Kidney (tissue), 14 donors: Measurements from ENCODE around the gene XRCC6. TPM values are rescaled to one million over a fixed set of nuclear protein-coding genes. Genes with fewer than 3 reads are reported as not detected.

ENCODE experiments used
- DNase-seq, 5 donors: peaks; one replicate each; pipeline ENCODE4 v3.0.0-alpha.2; 2013 to 2020
- FAIRE-seq: peaks from 2 replicates; lab custom pipeline; 2012; peaks lifted over from hg19 to GRCh38; lab: Jason Lieb, UNC
- H3K27ac ChIP-seq, 2 donors: one replicate each; pipeline ENCODE4 v1.7.0; 2013; ENCODE audit warnings: low read depth in 2 of 2, low read length in 2 of 2, inconsistent platforms in 1 of 2
- H3K27me3 ChIP-seq: one replicate; pipeline ENCODE4 v1.7.1; 2013; ENCODE audit warnings: low read length, inconsistent platforms; ENCODE audit not compliant: control insufficient read depth, insufficient read depth
- H3K36me3 ChIP-seq, 3 donors: one replicate each; pipeline versions ENCODE4 v1.7.0 to v1.7.1; 2013; ENCODE audit warnings: low read length in 3 of 3, control low read depth in 1 of 3, inconsistent platforms in 1 of 3; ENCODE audit not compliant: insufficient read depth in 3 of 3, control insufficient read depth in 2 of 3
- H3K4me1 ChIP-seq, 3 donors: one replicate each; pipeline versions ENCODE4 v1.7.0 to v1.7.1; 2013; ENCODE audit warnings: low read length in 3 of 3, inconsistent platforms in 1 of 3, low read depth in 1 of 3; ENCODE audit not compliant: control insufficient read depth in 2 of 3, insufficient read depth in 2 of 3
- H3K4me3 ChIP-seq, 3 donors: one replicate each; pipeline versions ENCODE4 v1.7.0 to v1.8.1; 2013; ENCODE audit warnings: low read length in 3 of 3, control low read depth in 1 of 3, inconsistent platforms in 1 of 3
- H3K9ac ChIP-seq, 3 donors: one replicate each; pipeline versions ENCODE4 v1.7.0 to v1.7.1; 2013; ENCODE audit warnings: low read length in 3 of 3, control low read depth in 1 of 3, inconsistent platforms in 1 of 3
- H3K9me3 ChIP-seq, 3 donors: one replicate each; pipeline versions ENCODE4 v1.7.0 to v1.7.1; 2013; ENCODE audit warnings: low read length in 3 of 3, control low read depth in 1 of 3, inconsistent platforms in 1 of 3; ENCODE audit not compliant: control insufficient read depth in 2 of 3, insufficient read depth in 1 of 3
- intact Hi-C: fragments of 100-400 bp; cut with DNase I; formaldehyde crosslinking; loops from one replicate; pipeline ENCODE4 v1.11.1; 2022
- polyA plus RNA-seq: library from polyadenylated mRNA; stranded (reverse); fragments of 350-450 nt; fragmentation: Illumina TruSeq; extraction: RNeasy Lipid Tissue Mini Kit (QIAGEN cat#74804); gene quantifications from one replicate; pipeline ENCODE4 v1.2.3, GENCODE V29; 2014; ENCODE audit warnings: low read depth, low replicate concordance; ENCODE audit not compliant: insufficient read depth
- total RNA-seq: library from RNA; stranded (reverse); fragmentation: NEBNext Ultra II Directional; extraction: Animal tissue kit (Norgen Biotek cat#: 25700); gene quantifications from one replicate; pipeline ENCODE4 v1.2.1, GENCODE V29; 2021
- TF ChIP-seq, protein P1 (sequence below): IDR thresholded peaks from 3 replicates; pipeline ENCODE4 v1.5.1; 2012; ENCODE audit warnings: mild to moderate bottlenecking, moderate library complexity, borderline replicate concordance; ENCODE audit not compliant: insufficient read depth; ENCODE audit errors: extremely low read depth
- donor health status: control.
- donor health status: control.
- donor health status: control.
- donor health status: control.
- donor health status: control.
- donor health status: DM: yes; HTN: yes; CAD: no.
- donor health status: Normal renal cell carcinoma (clear cell type).

Gene XRCC6
- total and polyA plus RNA-seq, 2 donors from 2014 or later = 168 to 183 TPM

DNA sequence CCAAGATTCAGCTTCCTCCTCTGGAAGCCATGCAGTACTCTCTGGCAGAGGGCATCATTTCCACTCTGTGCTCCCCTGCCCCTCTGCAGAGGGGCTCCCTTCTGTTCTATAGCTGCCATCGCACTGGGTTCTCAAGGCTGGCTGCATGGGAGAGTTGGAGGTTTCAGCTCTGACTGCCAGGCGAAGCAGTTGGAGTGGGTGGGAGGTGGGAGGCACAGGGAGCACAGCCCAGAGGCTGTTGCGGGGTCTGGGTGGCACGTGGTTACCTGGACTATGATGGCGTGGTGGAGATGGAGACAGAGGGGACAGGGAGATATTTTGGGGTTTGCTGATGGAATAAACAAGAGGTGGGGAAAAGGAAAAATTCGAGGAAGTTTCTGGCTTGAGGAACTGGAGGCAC is 36.2 kb upstream of the XRCC6 start:
- TF ChIP-seq, protein P1, sequence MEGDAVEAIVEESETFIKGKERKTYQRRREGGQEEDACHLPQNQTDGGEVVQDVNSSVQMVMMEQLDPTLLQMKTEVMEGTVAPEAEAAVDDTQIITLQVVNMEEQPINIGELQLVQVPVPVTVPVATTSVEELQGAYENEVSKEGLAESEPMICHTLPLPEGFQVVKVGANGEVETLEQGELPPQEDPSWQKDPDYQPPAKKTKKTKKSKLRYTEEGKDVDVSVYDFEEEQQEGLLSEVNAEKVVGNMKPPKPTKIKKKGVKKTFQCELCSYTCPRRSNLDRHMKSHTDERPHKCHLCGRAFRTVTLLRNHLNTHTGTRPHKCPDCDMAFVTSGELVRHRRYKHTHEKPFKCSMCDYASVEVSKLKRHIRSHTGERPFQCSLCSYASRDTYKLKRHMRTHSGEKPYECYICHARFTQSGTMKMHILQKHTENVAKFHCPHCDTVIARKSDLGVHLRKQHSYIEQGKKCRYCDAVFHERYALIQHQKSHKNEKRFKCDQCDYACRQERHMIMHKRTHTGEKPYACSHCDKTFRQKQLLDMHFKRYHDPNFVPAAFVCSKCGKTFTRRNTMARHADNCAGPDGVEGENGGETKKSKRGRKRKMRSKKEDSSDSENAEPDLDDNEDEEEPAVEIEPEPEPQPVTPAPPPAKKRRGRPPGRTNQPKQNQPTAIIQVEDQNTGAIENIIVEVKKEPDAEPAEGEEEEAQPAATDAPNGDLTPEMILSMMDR = no peak
- no peak for DNase-seq
- no peak for FAIRE-seq
- Histone ChIP-seq H3K9ac (no peak overlapping the region), H3K4me3 (no peak overlapping the region), H3K27me3 (no peaks in the 10 kb centered on the region), H3K4me1 (peaks cover 0 to 15% (median 4%) of the 10 kb centered on the region in 3 donors), H3K36me3 (peaks cover 0 to 19% (median 4%) of the 10 kb centered on the region in 3 donors), H3K9me3 (no peaks in the 10 kb centered on the region), H3K27ac (no peak overlapping the region)
- intact Hi-C loops = no loop called here

DNA sequence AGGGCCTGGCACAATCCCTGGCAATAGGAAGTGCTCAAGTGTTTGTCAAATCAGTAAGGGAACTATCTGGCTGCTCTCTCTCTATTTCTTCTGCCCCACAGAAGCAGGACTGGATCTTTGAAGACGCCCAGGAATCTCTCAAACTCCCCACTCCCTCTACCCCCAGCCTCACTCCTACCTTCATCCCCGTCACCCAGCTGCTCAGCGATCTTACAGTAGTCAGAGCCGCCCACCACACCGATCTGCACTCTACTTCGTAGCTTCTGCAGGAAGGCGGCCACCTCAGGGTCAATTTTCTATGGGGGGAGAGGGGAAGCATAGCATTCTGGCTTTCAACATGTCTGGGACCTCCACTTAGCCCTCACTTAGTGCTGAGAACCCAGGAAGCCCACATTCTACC is 35.2 kb upstream of the XRCC6 start:
- TF ChIP-seq, protein P1 = no peak
- intact Hi-C loops = no loop called here
- H3K36me3 ChIP-seq = peaks cover 0 to 17% (median 4%) of the 10 kb centered on the region in 3 donors
- DNase-seq = no peak
- no peak for FAIRE-seq
- no peak overlapping the region for H3K9ac ChIP-seq
- H3K27ac ChIP-seq = no peak overlapping the region
- no peaks in the 10 kb centered on the region for H3K9me3 ChIP-seq
- H3K4me3 ChIP-seq = no peak overlapping the region
- H3K4me1 ChIP-seq = peaks cover 0 to 15% (median 4%) of the 10 kb centered on the region in 3 donors
- no peaks in the 10 kb centered on the region for H3K27me3 ChIP-seq

DNA sequence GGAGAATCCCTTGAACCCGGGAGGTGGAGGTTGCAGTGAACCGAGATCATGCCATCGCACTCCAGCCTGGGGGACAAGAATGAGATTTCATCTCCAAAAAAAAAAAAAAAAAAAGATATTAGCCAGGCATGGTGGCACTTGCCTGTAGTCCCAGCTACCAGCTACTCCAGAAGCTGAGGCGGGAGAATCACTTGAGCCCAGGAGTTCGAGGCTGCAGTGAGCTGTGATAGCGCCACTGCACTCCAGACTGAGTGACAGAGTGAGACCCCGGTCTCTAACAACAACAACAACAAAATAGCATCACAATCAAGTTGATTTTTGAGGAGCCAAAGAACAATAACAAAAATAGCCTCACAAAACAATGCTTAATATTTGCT is 33.8 kb upstream of the XRCC6 start:
- peak overlapping the region in 2 of 3 donors; percentile 4 to 48 for H3K9ac ChIP-seq
- no peaks in the 10 kb centered on the region for H3K9me3 ChIP-seq
- intact Hi-C loops = no loop called here
- peaks cover 0 to 15% (median 4%) of the 10 kb centered on the region in 3 donors for H3K4me1 ChIP-seq
- no peaks in the 10 kb centered on the region for H3K27me3 ChIP-seq
- no peak for DNase-seq
- H3K36me3 ChIP-seq = peaks cover 0 to 16% (median 4%) of the 10 kb centered on the region in 3 donors
- no peak for FAIRE-seq
- peak overlapping the region in 1 of 3 donors; percentile 15 for H3K4me3 ChIP-seq
- TF ChIP-seq, protein P1 = no peak
- peak overlapping the region; percentile 65 to 69 for H3K27ac ChIP-seq
